ENCODE data around the gene TSEN34.

- no peak for TF ChIP-seq EP300 (IDR thresholded peaks at IDR 0.05; ENCODE audit: borderline replicate concordance in 1 of 2, low read depth in 1 of 2, low read length in 1 of 2)
- TF ChIP-seq, protein P1, sequence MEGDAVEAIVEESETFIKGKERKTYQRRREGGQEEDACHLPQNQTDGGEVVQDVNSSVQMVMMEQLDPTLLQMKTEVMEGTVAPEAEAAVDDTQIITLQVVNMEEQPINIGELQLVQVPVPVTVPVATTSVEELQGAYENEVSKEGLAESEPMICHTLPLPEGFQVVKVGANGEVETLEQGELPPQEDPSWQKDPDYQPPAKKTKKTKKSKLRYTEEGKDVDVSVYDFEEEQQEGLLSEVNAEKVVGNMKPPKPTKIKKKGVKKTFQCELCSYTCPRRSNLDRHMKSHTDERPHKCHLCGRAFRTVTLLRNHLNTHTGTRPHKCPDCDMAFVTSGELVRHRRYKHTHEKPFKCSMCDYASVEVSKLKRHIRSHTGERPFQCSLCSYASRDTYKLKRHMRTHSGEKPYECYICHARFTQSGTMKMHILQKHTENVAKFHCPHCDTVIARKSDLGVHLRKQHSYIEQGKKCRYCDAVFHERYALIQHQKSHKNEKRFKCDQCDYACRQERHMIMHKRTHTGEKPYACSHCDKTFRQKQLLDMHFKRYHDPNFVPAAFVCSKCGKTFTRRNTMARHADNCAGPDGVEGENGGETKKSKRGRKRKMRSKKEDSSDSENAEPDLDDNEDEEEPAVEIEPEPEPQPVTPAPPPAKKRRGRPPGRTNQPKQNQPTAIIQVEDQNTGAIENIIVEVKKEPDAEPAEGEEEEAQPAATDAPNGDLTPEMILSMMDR (IDR thresholded peaks at IDR 0.05) = no peak
- TF ChIP-seq GABPA (IDR thresholded peaks at IDR 0.05; ENCODE audit: low read depth) = no peak
- TF ChIP-seq RFX5 (IDR thresholded peaks at IDR 0.05; ENCODE audit: low read length) = no peak
- no peak for TF ChIP-seq JUND (IDR thresholded peaks at IDR 0.05)
- no peak for TF ChIP-seq RCOR1 (IDR thresholded peaks at IDR 0.05; ENCODE audit: low read length)
- no peak for TF ChIP-seq POLR2AphosphoS5 (IDR thresholded peaks at IDR 0.05; ENCODE audit: low read depth, low read length)
- TF ChIP-seq MXI1 (IDR thresholded peaks at IDR 0.05; ENCODE audit: low read depth, low read length) = no peak
Observed at GRCh38 chr19:54164369-54165068, 26.6 kb upstream of the TSEN34 start.
